Hepatocyte (in vitro differentiated cells): ENCODE results near the gene LLGL2. TPM values are rescaled to one million over a fixed set of nuclear protein-coding genes. Genes with fewer than 3 reads are reported as not detected.

Experiments used
- DNase-seq: peaks from one replicate; pipeline ENCODE4 v3.0.0-alpha.2; 2016; ENCODE audit warnings: low spot score
- H2AFZ ChIP-seq: fragments of 200-600 bp; sonication (generic); 2 replicates; pipeline ENCODE4 v1.6.0; 2016; ENCODE audit warnings: antibody characterized with exemption, mild to moderate bottlenecking
- H3K27ac ChIP-seq: fragments of 200-600 bp; sonication (generic); 2 replicates; pipeline ENCODE4 v1.5.1; 2016; ENCODE audit warnings: mild to moderate bottlenecking
- H3K27me3 ChIP-seq: fragments of 200-600 bp; sonication (generic); 2 replicates; pipeline ENCODE4 v1.6.1; 2016
- H3K36me3 ChIP-seq: fragments of 200-600 bp; sonication (generic); replicated peaks from 2 replicates; pipeline ENCODE4 v1.5.1; 2016; ENCODE audit warnings: low read depth; ENCODE audit not compliant: insufficient read depth
- H3K4me1 ChIP-seq: fragments of 200-600 bp; sonication (generic); 2 replicates; pipeline ENCODE4 v1.5.1; 2016; ENCODE audit warnings: mild to moderate bottlenecking, moderate library complexity; ENCODE audit not compliant: insufficient read depth
- H3K4me2 ChIP-seq: fragments of 200-600 bp; sonication (generic); 2 replicates; pipeline ENCODE4 v1.6.0; 2016
- H3K4me3 ChIP-seq: fragments of 200-600 bp; sonication (generic); 2 replicates; pipeline ENCODE4 v1.5.1; 2016; ENCODE audit warnings: mild to moderate bottlenecking
- H3K79me2 ChIP-seq: fragments of 200-600 bp; sonication (generic); 2 replicates; pipeline ENCODE4 v1.6.0; 2017; ENCODE audit warnings: mild to moderate bottlenecking
- H3K9me2 ChIP-seq: fragments of 200-600 bp; sonication (generic); replicated peaks from 2 replicates; pipeline ENCODE4 v1.6.0; 2017; ENCODE audit warnings: mild to moderate bottlenecking; ENCODE audit not compliant: insufficient read depth
- H3K9me3 ChIP-seq: fragments of 200-600 bp; sonication (generic); 2 replicates; pipeline ENCODE4 v1.5.1; 2016; ENCODE audit warnings: low read depth, mild to moderate bottlenecking
- H4K20me1 ChIP-seq: fragments of 200-600 bp; sonication (generic); 2 replicates; pipeline ENCODE4 v1.6.0; 2016; ENCODE audit warnings: mild to moderate bottlenecking; ENCODE audit not compliant: insufficient read depth, poor library complexity, severe bottlenecking
- CTCF ChIP-seq: fragments of 200-600 bp; sonication (generic); IDR thresholded peaks from 2 replicates; pipeline ENCODE4 v1.5.1; 2016; ENCODE audit warnings: antibody characterized with exemption, mild to moderate bottlenecking; ENCODE audit not compliant: poor library complexity
- EZH2 ChIP-seq: fragments of 200-600 bp; sonication (generic); IDR thresholded peaks from 2 replicates; pipeline ENCODE4 v1.6.1; 2016; ENCODE audit warnings: antibody characterized with exemption, mild to moderate bottlenecking, borderline replicate concordance
- EZH2phosphoT487 ChIP-seq: fragments of 200-600 bp; sonication (generic); IDR thresholded peaks from one replicate; pipeline ENCODE4 v1.6.1; 2018; ENCODE audit warnings: antibody characterized with exemption, mild to moderate bottlenecking, low read depth, moderate library complexity; ENCODE audit not compliant: unreplicated experiment, severe bottlenecking
- WGBS: methylation state at CpG from one replicate; pipeline ENCODE4 v1.1.6; 2016; ENCODE audit warnings: low lambda C conversion rate; ENCODE audit errors: missing lambda C conversion rate; 5-methylcytosine and 5-hydroxymethylcytosine counted together
- polyA plus RNA-seq: library from polyadenylated mRNA; unstranded; fragments of >200 nt; fragmentation: Nextera tagmentation; extraction: Ambion mirVana; gene quantifications from 2 replicates; pipeline ENCODE4 v1.2.1, GENCODE V29; 2016
- total RNA-seq: library from RNA; depleted of rRNA; stranded (reverse); fragments of >200 nt; gene quantifications from 2 replicates; pipeline ENCODE4 v1.2.3, GENCODE V29; 2014

The LLGL2 gene
- total and polyA plus RNA-seq, 2 experiments from 2014 or later, result 81.8 to 154 TPM

GRCh38 chr17:75550139-75550465 lies 24.6 kb downstream of the LLGL2 start:
- H3K36me3 ChIP-seq, result no peaks in the 10 kb centered on the region
- no peak for DNase-seq
- no peaks in the 10 kb centered on the region for H4K20me1 ChIP-seq
- no peaks in the 10 kb centered on the region for H3K27me3 ChIP-seq
- 65% methylated on average over 4 of the region's 4 CpGs for WGBS
- H3K9me2 ChIP-seq, result no peaks in the 10 kb centered on the region
- H3K4me3 ChIP-seq, result no peak overlapping the region
- TF ChIP-seq CTCF, result no peak
- H3K9me3 ChIP-seq, result no peaks in the 10 kb centered on the region
- H3K27ac ChIP-seq, result peak overlapping the region; percentile 100
- no peak overlapping the region for H2AFZ ChIP-seq
- peaks cover 40% of the 10 kb centered on the region for H3K79me2 ChIP-seq
- H3K4me2 ChIP-seq, result peak overlapping the region; percentile 68
- peaks cover 48% of the 10 kb centered on the region for H3K4me1 ChIP-seq

GRCh38 chr17:75551266-75551665 lies 25.8 kb downstream of the LLGL2 start:
- Histone ChIP-seq H3K79me2 (peaks cover 38% of the 10 kb centered on the region), H3K9me2 (no peaks in the 10 kb centered on the region), H3K4me2 (no peak overlapping the region), H3K4me1 (peaks cover 49% of the 10 kb centered on the region), H3K9me3 (no peaks in the 10 kb centered on the region), H3K36me3 (no peaks in the 10 kb centered on the region), H4K20me1 (no peaks in the 10 kb centered on the region), H3K27ac (peak overlapping the region; percentile 100), H2AFZ (no peak overlapping the region), H3K4me3 (no peak overlapping the region), H3K27me3 (no peaks in the 10 kb centered on the region)
- TF ChIP-seq EZH2 (no peak), CTCF (no peak), EZH2phosphoT487 (no peak)
- 59% methylated on average over 7 of the region's 7 CpGs for WGBS
- DNase-seq, result no peak

- Histone ChIP-seq H3K9me3 (no peaks in the 10 kb centered on the region), H3K9me2 (no peaks in the 10 kb centered on the region), H3K4me1 (peaks cover 63% of the 10 kb centered on the region), H3K27ac (peak overlapping the region; percentile 100), H3K4me3 (no peak overlapping the region), H4K20me1 (no peaks in the 10 kb centered on the region), H3K4me2 (peak overlapping the region; percentile 67), H3K79me2 (peaks cover 36% of the 10 kb centered on the region), H2AFZ (no peak overlapping the region), H3K36me3 (no peaks in the 10 kb centered on the region), H3K27me3 (no peaks in the 10 kb centered on the region)
- 55% methylated on average over 14 of the region's 14 CpGs for WGBS
- peak; percentile 50 for DNase-seq
- no peak for TF ChIP-seq CTCF
- TF ChIP-seq EZH2phosphoT487, result no peak
- TF ChIP-seq EZH2, result no peak
Measured at GRCh38 chr17:75552425-75553294, 27.2 kb downstream of the LLGL2 start.
